Lower lobe of right lung (tissue), 2 donors: ENCODE results near the gene ZNF628. TPM values are rescaled to one million over a fixed set of nuclear protein-coding genes. Genes with fewer than 3 reads are reported as not detected.
"Not testable (repeated sequence)": the region's sequence is repeated elsewhere in the genome, so short reads cannot be mapped to it uniquely, and the experiment has no call there.

Experiments
- ATAC-seq, 2 donors: fragments of 200-7000 bp; cut with Tn5 transposase; one replicate each; pipeline ENCODE4 v1.9.1; 2020 to 2022; ENCODE audit warnings: mild to moderate bottlenecking in 2 of 2, moderate library complexity in 2 of 2
- DNase-seq: peaks from one replicate; pipeline ENCODE4 v3.0.0-alpha.2; 2020
- H3K27ac ChIP-seq: fragments of 200-600 bp; one replicate; pipeline ENCODE4 v1.8.0; 2022
- H3K27me3 ChIP-seq: fragments of 200-600 bp; one replicate; pipeline ENCODE4 v1.8.0; 2022; ENCODE audit warnings: low read depth
- H3K36me3 ChIP-seq: fragments of 200-600 bp; one replicate; pipeline ENCODE4 v1.8.0; 2022; ENCODE audit warnings: mild to moderate bottlenecking
- H3K4me1 ChIP-seq: fragments of 200-600 bp; one replicate; pipeline ENCODE4 v1.8.0; 2022
- H3K4me3 ChIP-seq: fragments of 200-600 bp; one replicate; pipeline ENCODE4 v1.8.0; 2022; ENCODE audit warnings: mild to moderate bottlenecking
- H3K9me3 ChIP-seq: fragments of 200-600 bp; one replicate; pipeline ENCODE4 v1.8.0; 2022
- CTCF ChIP-seq: fragments of 200-600 bp; IDR thresholded peaks from one replicate; pipeline ENCODE4 v1.8.0; 2022; ENCODE audit warnings: antibody characterized with exemption, mild to moderate bottlenecking
- intact Hi-C: fragments of 100-400 bp; cut with DNase I; formaldehyde crosslinking; loops from one replicate; pipeline ENCODE4 v1.11.0; 2022
- total RNA-seq: library from RNA; stranded (reverse); fragmentation: NEBNext Ultra II Directional; extraction: Animal tissue kit (Norgen Biotek cat#: 25700); gene quantifications from one replicate; pipeline ENCODE4 v1.2.1, GENCODE V29; 2021
- donor health status: DM: no; HTN: yes; CAD: no; lungs with severe emphysema.

The ZNF628 gene
- total RNA-seq, 1 donor from 2014 or later, result 7.1 TPM

GRCh38 chr19:55444646-55445045, 31.8 kb upstream of the ZNF628 start:
- Histone ChIP-seq H3K4me3 (no peak overlapping the region), H3K4me1 (peaks cover 10% of the 10 kb centered on the region), H3K9me3 (no peaks in the 10 kb centered on the region), H3K36me3 (no peaks in the 10 kb centered on the region), H3K27me3 (peaks cover 73% of the 10 kb centered on the region), H3K27ac (no peak overlapping the region)
- ATAC-seq, result no peak
- TF ChIP-seq CTCF, result no peak
- intact Hi-C loops, result no loop called here
- no peak for DNase-seq

GRCh38 chr19:55446060-55446459, 30.4 kb upstream of the ZNF628 start:
- ATAC-seq (no peak), DNase-seq (no peak)

GRCh38 chr19:55447421-55448174, 28.8 kb upstream of the ZNF628 start:
- no peak overlapping the region for H3K4me3 ChIP-seq
- DNase-seq, result no peak
- H3K36me3 ChIP-seq, result no peaks in the 10 kb centered on the region
- H3K27me3 ChIP-seq, result peaks cover 64% of the 10 kb centered on the region
- intact Hi-C loops, result no loop called here
- H3K27ac ChIP-seq, result no peak overlapping the region
- ATAC-seq, result peak in 1 of 2 donors; percentile 15
- no peaks in the 10 kb centered on the region for H3K9me3 ChIP-seq
- H3K4me1 ChIP-seq, result peaks cover 5% of the 10 kb centered on the region
- no peak for TF ChIP-seq CTCF

More at GRCh38 chr19:55446060-55446459, 30.4 kb upstream of the ZNF628 start:
- H3K27ac ChIP-seq, result no peak overlapping the region
- H3K4me3 ChIP-seq, result no peak overlapping the region
- no peak for TF ChIP-seq CTCF
- intact Hi-C loops, result no loop called here
- no peaks in the 10 kb centered on the region for H3K9me3 ChIP-seq
- peaks cover 10% of the 10 kb centered on the region for H3K4me1 ChIP-seq
- H3K27me3 ChIP-seq, result peaks cover 63% of the 10 kb centered on the region
- H3K36me3 ChIP-seq, result no peaks in the 10 kb centered on the region

- H3K4me3 ChIP-seq, H3K36me3 ChIP-seq, H3K9me3 ChIP-seq, ATAC-seq, intact Hi-C loops, H3K27ac ChIP-seq, H3K4me1 ChIP-seq, DNase-seq: not testable (repeated sequence)
- peaks cover 68% of the 10 kb centered on the region for H3K27me3 ChIP-seq
Measured at GRCh38 chr19:55448175-55448490, 28.3 kb upstream of the ZNF628 start.

- intact Hi-C loops, result no loop called here
- no peak overlapping the region for H3K27ac ChIP-seq
- DNase-seq (no peak), ATAC-seq (no peak)
- H3K4me3 ChIP-seq, result no peak overlapping the region
- H3K4me1 ChIP-seq, result peaks cover 5% of the 10 kb centered on the region
- peaks cover 57% of the 10 kb centered on the region for H3K27me3 ChIP-seq
- no peaks in the 10 kb centered on the region for H3K36me3 ChIP-seq
- TF ChIP-seq CTCF, result no peak
- H3K9me3 ChIP-seq, result no peaks in the 10 kb centered on the region
Measured at GRCh38 chr19:55449469-55449868, 26.9 kb upstream of the ZNF628 start.

GRCh38 chr19:55451163-55451964, 25.1 kb upstream of the ZNF628 start:
- intact Hi-C loops, result no loop called here
- TF ChIP-seq CTCF, result no peak
- Histone ChIP-seq H3K27me3 (peaks cover 41% of the 10 kb centered on the region), H3K4me3 (no peak overlapping the region), H3K4me1 (peaks cover 5% of the 10 kb centered on the region), H3K27ac (no peak overlapping the region), H3K9me3 (no peaks in the 10 kb centered on the region), H3K36me3 (no peaks in the 10 kb centered on the region)
- DNase-seq (no peak), ATAC-seq (no peak)
